Measurements from ENCODE around the gene XYLT1. TPM values are rescaled to one million over a fixed set of nuclear protein-coding genes. Genes with fewer than 3 reads are reported as not detected.
"Not testable (repeated sequence)": the region's sequence is repeated elsewhere in the genome, so short reads cannot be mapped to it uniquely, and the experiment has no call there.

The XYLT1 gene
- total and polyA plus RNA-seq, 2 of the 13 experiments (the other 11 are each of a cell fraction or from before 2014, with no cell fraction given), result not detected

- H3K9ac ChIP-seq (ENCODE audit: insufficient read depth, low read depth, low read length), result no peak overlapping the region
- H3K27ac ChIP-seq (ENCODE audit: extremely low read length, insufficient read depth, low read length), result no peak overlapping the region
- in situ Hi-C loops (cut with HindIII; ENCODE audit: extremely low pct_ligation_motif_present, low pct_unique_long_range_greater_than_20kb), result no loop called here
- no peaks in the 10 kb centered on the region for H3K36me3 ChIP-seq (replicated peaks in 1 of 2; ENCODE audit: control insufficient read depth in 1 of 2, insufficient read depth in 2 of 2, low read length in 2 of 2)
- H3K4me2 ChIP-seq (ENCODE audit: low read depth, low read length), result no peak overlapping the region
- ChIA-PET POLR2A (no interaction called here), CTCF (ENCODE audit: low intra/inter-chr PET ratio, low total read pairs) (no interaction called here)
- FAIRE-seq (no peak), ATAC-seq (no peak), DNase-seq (ENCODE audit: low spot score) (no peak)
- intact Hi-C loops (cut with micrococcal nuclease; ENCODE audit: unreplicated experiment), result no loop called here
- no peak overlapping the region for H2AFZ ChIP-seq (ENCODE audit: low read length)
- BruUV-seq (replicated peaks), result no TSS peak
- no peaks in the 10 kb centered on the region for H3K79me2 ChIP-seq (ENCODE audit: insufficient read depth, low read length)
- H4K20me1 ChIP-seq (ENCODE audit: insufficient read depth, low read length), result no peaks in the 10 kb centered on the region
- H3K4me1 ChIP-seq (ENCODE audit: insufficient read depth, low read length), result no peaks in the 10 kb centered on the region
- no peaks in the 10 kb centered on the region for H3K9me3 ChIP-seq (ENCODE audit: low read length)
- peak; percentile 50; the same call in 1 of the 2 replicates for TF ChIP-seq ZNF768 (CRISPR knock-in tag; IDR thresholded peaks at IDR 0.05)
- no peak for TF ChIP-seq PLSCR1 (CRISPR knock-in tag; IDR thresholded peaks at IDR 0.05; ENCODE audit: borderline replicate concordance)
- H3K27me3 ChIP-seq (ENCODE audit: control insufficient read depth in 1 of 2, insufficient read depth in 2 of 2, low read length in 2 of 2), result peaks cover 2 to 7% of the 10 kb centered on the region in 2 experiments; a peak in 1 of 5 replicates
- no peak overlapping the region for H3K4me3 ChIP-seq (replicated peaks in 1 of 3; ENCODE audit: insufficient read depth in 1 of 3, low read depth in 2 of 3, low read length in 3 of 3)
- 6% methylated on average over 3 of the region's 3 CpGs for WGBS (ENCODE audit: low lambda C conversion rate)
Measured at GRCh38 chr16:17306745-17307144, 164.0 kb downstream of the XYLT1 start.

- 53% methylated on average over 9 of the region's 9 CpGs for WGBS (ENCODE audit: low lambda C conversion rate)
- H2AFZ ChIP-seq (ENCODE audit: low read length); intact Hi-C loops (cut with micrococcal nuclease; ENCODE audit: unreplicated experiment); ATAC-seq; H3K4me1 ChIP-seq (ENCODE audit: insufficient read depth, low read length); H3K9me3 ChIP-seq (ENCODE audit: low read length); DNase-seq (ENCODE audit: low spot score); POLR2A ChIA-PET; FAIRE-seq; H3K27ac ChIP-seq (ENCODE audit: extremely low read length, insufficient read depth, low read length); CTCF ChIA-PET (ENCODE audit: low intra/inter-chr PET ratio, low total read pairs); H3K9ac ChIP-seq (ENCODE audit: insufficient read depth, low read depth, low read length); H3K79me2 ChIP-seq (ENCODE audit: insufficient read depth, low read length); H3K36me3 ChIP-seq (replicated peaks in 1 of 2; ENCODE audit: control insufficient read depth in 1 of 2, insufficient read depth in 2 of 2, low read length in 2 of 2); H3K4me3 ChIP-seq (replicated peaks in 1 of 3; ENCODE audit: insufficient read depth in 1 of 3, low read depth in 2 of 3, low read length in 3 of 3); H3K4me2 ChIP-seq (ENCODE audit: low read depth, low read length); in situ Hi-C loops (cut with HindIII; ENCODE audit: extremely low pct_ligation_motif_present, low pct_unique_long_range_greater_than_20kb); H3K27me3 ChIP-seq (ENCODE audit: control insufficient read depth in 1 of 2, insufficient read depth in 2 of 2, low read length in 2 of 2); H4K20me1 ChIP-seq (ENCODE audit: insufficient read depth, low read length); BruUV-seq (replicated peaks): not testable (repeated sequence)
Measured at GRCh38 chr16:17306211-17306610, 164.5 kb downstream of the XYLT1 start.

All from HepG2 (cell line).